GM23248 (cell line): ENCODE data around the gene VSX1. TPM values are rescaled to one million over a fixed set of nuclear protein-coding genes. Genes with fewer than 3 reads are reported as not detected.

Experiments used
- DNase-seq: peaks from one replicate; pipeline ENCODE4 v3.0.0-alpha.2; 2015
- H2AFZ ChIP-seq: fragments of 200-600 bp; sonication (generic); 2 replicates; pipeline ENCODE4 v1.6.1; 2016; ENCODE audit warnings: antibody characterized with exemption
- H3F3A ChIP-seq: fragments of 200-600 bp; sonication (generic); 2 replicates; pipeline ENCODE4 v1.6.1; 2016; ENCODE audit warnings: mild to moderate bottlenecking, antibody characterized with exemption, mixed run types; ENCODE audit not compliant: insufficient read depth
- H3K27ac ChIP-seq: fragments of 200-600 bp; sonication (generic); 2 replicates; pipeline ENCODE4 v1.5.1; 2016; ENCODE audit warnings: mild to moderate bottlenecking
- H3K27me3 ChIP-seq: fragments of 200-600 bp; sonication (generic); replicated peaks from 2 replicates; pipeline ENCODE4 v1.6.1; 2016; ENCODE audit warnings: mild to moderate bottlenecking; ENCODE audit not compliant: insufficient read depth
- H3K36me3 ChIP-seq: fragments of 200-600 bp; sonication (generic); 2 replicates; pipeline ENCODE4 v1.6.1; 2016; ENCODE audit warnings: low read depth, mild to moderate bottlenecking
- H3K4me1 ChIP-seq: fragments of 200-600 bp; sonication (generic); 2 replicates; pipeline ENCODE4 v1.6.1; 2016; ENCODE audit warnings: mild to moderate bottlenecking; ENCODE audit not compliant: insufficient read depth
- H3K4me2 ChIP-seq: fragments of 200-600 bp; sonication (generic); one replicate; pipeline ENCODE4 v1.6.1; 2016; ENCODE audit warnings: mild to moderate bottlenecking; ENCODE audit not compliant: unreplicated experiment
- H3K4me3 ChIP-seq: fragments of 200-600 bp; sonication (generic); 2 replicates; pipeline ENCODE4 v1.5.1; 2016; ENCODE audit warnings: mild to moderate bottlenecking
- H3K79me2 ChIP-seq: fragments of 200-600 bp; sonication (generic); 2 replicates; pipeline ENCODE4 v1.6.1; 2016; ENCODE audit warnings: mild to moderate bottlenecking; ENCODE audit not compliant: insufficient read depth
- H3K9ac ChIP-seq: fragments of 200-600 bp; sonication (generic); 2 replicates; pipeline ENCODE4 v1.6.1; 2016; ENCODE audit warnings: mild to moderate bottlenecking
- H3K9me2 ChIP-seq: fragments of 200-600 bp; sonication (generic); 2 replicates; pipeline ENCODE4 v1.6.1; 2016; ENCODE audit warnings: mixed run types, mild to moderate bottlenecking, moderate library complexity; ENCODE audit not compliant: insufficient read depth
- H3K9me3 ChIP-seq: fragments of 200-600 bp; sonication (generic); one replicate; pipeline ENCODE4 v1.6.1; 2017; ENCODE audit warnings: low read depth
- H4K20me1 ChIP-seq: fragments of 200-600 bp; sonication (generic); 2 replicates; pipeline ENCODE4 v1.6.0; 2016; ENCODE audit not compliant: insufficient read depth
- EZH2 ChIP-seq: fragments of 200-600 bp; sonication (generic); IDR thresholded peaks from 2 replicates; pipeline ENCODE4 v1.6.1; 2018; ENCODE audit warnings: antibody characterized with exemption, mild to moderate bottlenecking; ENCODE audit not compliant: insufficient read depth, poor library complexity, severe bottlenecking
- EZH2phosphoT487 ChIP-seq: fragments of 200-600 bp; sonication (generic); IDR thresholded peaks from 2 replicates; pipeline ENCODE4 v1.6.1; 2018; ENCODE audit warnings: antibody characterized with exemption, moderate library complexity, mild to moderate bottlenecking, low read depth; ENCODE audit not compliant: insufficient read depth
- WGBS, 2 experiments: methylation state at CpG; one replicate each; pipeline ENCODE4 v1.1.6; 2015 to 2017; ENCODE audit warnings: low lambda C conversion rate in 2 of 2, low coverage in 1 of 2; ENCODE audit errors: missing lambda C conversion rate in 2 of 2; 5-methylcytosine and 5-hydroxymethylcytosine counted together
- in situ Hi-C: fragments of 300-500 bp; cut with MboI; formaldehyde crosslinking; loops from 2 replicates; pipeline ENCODE4 v1.15.0; 2020
- polyA plus RNA-seq: library from polyadenylated mRNA; unstranded; fragments of >200 nt; fragmentation: Nextera tagmentation; extraction: Ambion mirVana; gene quantifications from 2 replicates; pipeline ENCODE4 v1.2.1, GENCODE V29; 2016
- total RNA-seq: library from RNA; depleted of rRNA; stranded (reverse); fragments of >200 nt; shearing (Covaris generic); gene quantifications from 2 replicates; pipeline ENCODE4 v1.2.3, GENCODE V29; 2014; rRNA removed

The VSX1 gene
- total and polyA plus RNA-seq, 2 experiments from 2014 or later: not detected

DNA sequence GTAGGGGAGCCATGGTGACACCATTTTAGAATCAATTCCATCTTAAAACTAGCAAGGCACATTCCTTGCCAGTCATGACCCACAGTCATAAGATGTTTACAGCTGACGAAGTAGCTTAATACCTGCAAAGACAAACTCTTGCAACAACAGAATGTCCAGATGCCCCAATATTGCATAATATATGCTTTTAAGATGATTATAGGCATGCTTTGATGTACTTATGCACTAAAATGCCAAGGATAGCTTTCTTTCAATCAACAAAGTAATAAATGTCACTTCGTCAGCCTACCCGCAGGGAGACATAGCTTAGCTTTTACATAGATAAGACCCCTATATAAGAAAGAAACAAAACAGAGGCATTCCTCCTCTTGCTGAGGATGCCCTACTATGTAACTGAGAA lies 50.7 kb downstream of the VSX1 start:
- H3F3A ChIP-seq: no peaks in the 10 kb centered on the region
- H4K20me1 ChIP-seq: no peaks in the 10 kb centered on the region
- 68% methylated on average over 3 of the region's 3 CpGs for WGBS, 2 experiments
- no peak overlapping the region for H3K4me2 ChIP-seq
- H3K9ac ChIP-seq: no peak overlapping the region
- H3K4me1 ChIP-seq: no peaks in the 10 kb centered on the region
- H3K79me2 ChIP-seq: no peaks in the 10 kb centered on the region
- H3K4me3 ChIP-seq: no peak overlapping the region
- in situ Hi-C loops: no loop called here
- H3K27ac ChIP-seq: no peak overlapping the region
- H3K27me3 ChIP-seq: no peaks in the 10 kb centered on the region
- H2AFZ ChIP-seq: no peak overlapping the region
- DNase-seq: no peak
- no peaks in the 10 kb centered on the region for H3K36me3 ChIP-seq
- H3K9me3 ChIP-seq: no peaks in the 10 kb centered on the region
- H3K9me2 ChIP-seq: no peaks in the 10 kb centered on the region
- TF ChIP-seq EZH2: no peak
- no peak for TF ChIP-seq EZH2phosphoT487

DNA sequence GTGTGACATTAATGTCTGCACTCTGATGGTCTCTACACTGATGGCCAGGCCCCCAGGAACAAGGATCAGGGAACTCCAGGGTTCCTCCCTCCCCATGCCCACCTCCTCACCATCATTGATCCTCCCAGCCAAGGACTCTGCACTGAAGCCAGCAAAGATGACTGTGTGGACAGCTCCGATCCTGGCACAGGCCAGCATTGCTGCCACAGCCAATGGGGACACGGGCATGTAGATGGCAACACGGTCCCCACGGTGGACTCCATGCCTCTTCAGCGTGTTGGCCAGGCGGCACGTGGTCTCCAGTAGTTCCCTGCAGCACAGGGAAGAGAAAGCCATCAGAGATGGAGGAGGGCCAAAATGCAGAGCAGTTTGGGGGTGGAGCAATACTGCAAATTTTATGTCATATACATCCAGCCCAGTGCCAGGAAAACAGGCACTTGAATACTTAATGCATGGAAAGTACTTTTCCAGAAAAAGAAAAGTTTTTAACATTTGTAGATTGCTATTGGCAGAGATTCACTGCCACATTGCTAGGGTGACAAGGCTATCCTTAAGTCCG lies 51.2 kb downstream of the VSX1 start:
- Histone ChIP-seq H3K27me3 (no peaks in the 10 kb centered on the region), H3K27ac (no peak overlapping the region), H3K79me2 (no peaks in the 10 kb centered on the region), H4K20me1 (no peaks in the 10 kb centered on the region), H3F3A (no peaks in the 10 kb centered on the region), H3K9me2 (no peaks in the 10 kb centered on the region), H3K4me2 (no peak overlapping the region), H2AFZ (no peak overlapping the region), H3K9me3 (no peaks in the 10 kb centered on the region), H3K4me3 (no peak overlapping the region), H3K4me1 (no peaks in the 10 kb centered on the region), H3K9ac (no peak overlapping the region), H3K36me3 (no peaks in the 10 kb centered on the region)
- no peak for DNase-seq
- TF ChIP-seq EZH2 (no peak), EZH2phosphoT487 (no peak)
- WGBS, 2 experiments: 88% methylated on average over 8 of the region's 8 CpGs
- in situ Hi-C loops: no loop called here

DNA sequence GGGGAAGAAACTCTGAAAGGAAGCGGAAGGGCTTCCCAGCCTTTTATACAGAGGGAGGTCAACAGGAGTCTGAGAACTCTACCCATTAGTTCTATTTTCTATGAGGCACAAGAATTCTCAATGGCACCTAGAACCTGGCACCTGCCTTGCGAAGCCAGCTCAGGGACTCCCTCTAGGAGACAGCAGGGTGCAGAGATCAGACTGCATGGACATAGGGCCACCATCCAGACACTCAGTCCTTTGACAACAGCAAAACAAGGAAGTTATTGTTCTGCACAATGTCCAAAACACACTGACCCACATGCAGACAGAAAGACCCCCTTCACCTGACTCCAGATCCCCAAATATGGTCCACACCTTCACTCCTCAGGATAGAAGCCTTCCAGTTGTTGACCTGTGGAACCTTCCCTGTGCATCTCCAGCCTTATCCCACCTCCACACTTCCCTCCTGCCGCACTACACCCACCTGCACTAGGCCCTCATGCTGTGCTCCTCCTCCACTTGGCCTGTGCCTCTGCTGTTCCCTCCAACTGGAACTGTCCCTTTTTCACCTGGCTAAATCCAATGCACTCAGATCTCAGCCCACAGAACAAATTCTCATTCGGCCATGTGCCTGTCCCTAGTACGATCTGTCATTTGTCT lies 51.8 kb downstream of the VSX1 start:
- in situ Hi-C loops: no loop called here
- H3K36me3 ChIP-seq: no peaks in the 10 kb centered on the region
- H3K27me3 ChIP-seq: no peaks in the 10 kb centered on the region

DNA sequence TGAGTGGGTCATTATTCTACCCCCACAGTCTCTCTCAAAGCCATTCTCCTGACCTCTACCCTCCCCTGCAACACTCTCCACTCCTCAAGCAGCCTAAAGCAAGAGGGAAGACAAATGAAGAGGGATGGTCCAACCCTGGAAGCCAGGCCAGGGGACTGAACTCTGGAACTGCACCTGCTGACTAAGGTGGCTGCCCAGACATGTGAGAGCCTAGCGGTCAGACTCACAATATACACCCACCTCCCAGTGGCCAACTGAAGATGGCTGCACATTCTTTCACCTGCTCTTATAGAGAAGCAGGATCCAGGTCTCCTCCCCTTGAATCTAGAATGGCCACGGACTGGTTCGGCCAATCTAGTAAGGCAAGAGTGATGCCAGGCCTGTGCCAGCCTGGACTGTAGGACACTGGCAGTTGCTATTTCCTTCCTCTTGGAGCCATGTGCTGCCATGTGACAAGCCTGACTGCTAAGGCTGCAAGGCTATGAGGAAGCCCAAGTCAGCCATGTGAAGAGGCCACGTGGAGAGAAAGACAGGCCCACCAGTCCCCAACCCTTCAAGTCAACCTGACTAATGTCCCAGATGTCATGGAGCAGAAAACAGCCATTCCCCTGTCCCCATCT lies 55.8 kb downstream of the VSX1 start:
- TF ChIP-seq EZH2phosphoT487 (no peak), EZH2 (no peak)
- DNase-seq: no peak
- no peaks in the 10 kb centered on the region for H3K9me3 ChIP-seq
- H3K9me2 ChIP-seq: no peaks in the 10 kb centered on the region
- H3F3A ChIP-seq: no peaks in the 10 kb centered on the region
- no peak overlapping the region for H2AFZ ChIP-seq
- H3K4me1 ChIP-seq: no peaks in the 10 kb centered on the region
- in situ Hi-C loops: no loop called here
- no peak overlapping the region for H3K9ac ChIP-seq
- no peaks in the 10 kb centered on the region for H4K20me1 ChIP-seq
- H3K36me3 ChIP-seq: no peaks in the 10 kb centered on the region
- H3K4me2 ChIP-seq: no peak overlapping the region
- WGBS, 2 experiments: 90 to 93% methylated on average over 4 of the region's 4 CpGs
- H3K27me3 ChIP-seq: no peaks in the 10 kb centered on the region
- no peak overlapping the region for H3K4me3 ChIP-seq
- H3K79me2 ChIP-seq: no peaks in the 10 kb centered on the region
- H3K27ac ChIP-seq: no peak overlapping the region

More for the DNA sequence above, 51.8 kb downstream of the VSX1 start:
- Histone ChIP-seq H3K79me2 (no peaks in the 10 kb centered on the region), H3K27ac (no peak overlapping the region), H4K20me1 (no peaks in the 10 kb centered on the region), H2AFZ (no peak overlapping the region), H3K4me1 (no peaks in the 10 kb centered on the region), H3F3A (no peaks in the 10 kb centered on the region), H3K9me3 (no peaks in the 10 kb centered on the region), H3K4me2 (no peak overlapping the region), H3K9me2 (no peaks in the 10 kb centered on the region), H3K4me3 (no peak overlapping the region), H3K9ac (no peak overlapping the region)
- TF ChIP-seq EZH2 (no peak), EZH2phosphoT487 (no peak)
- no peak for DNase-seq
- 96 to 99% methylated on average over 5 of the region's 5 CpGs for WGBS, 2 experiments

Other genes with a start within 250 kb of the VSX1 start
- gene CST7, start 132.9 kb downstream of the VSX1 start, total RNA-seq: not detected in 2 replicates
- gene CST7, start 132.9 kb downstream of the VSX1 start, polyA plus RNA-seq: not detected in 2 replicates
- gene APMAP, start 89.4 kb downstream of the VSX1 start, total RNA-seq: 109 and 129 TPM in 2 replicates
- gene APMAP, start 89.4 kb downstream of the VSX1 start, polyA plus RNA-seq: 123 and 129 TPM in 2 replicates
- under 0.01 and 1.1 TPM in 2 replicates for gene ACSS1, start 24.0 kb downstream of the VSX1 start, total RNA-seq
- 0.61 and 0.94 TPM in 2 replicates for gene ACSS1, start 24.0 kb downstream of the VSX1 start, polyA plus RNA-seq
- 46.4 and 50.4 TPM in 2 replicates for gene ENTPD6, start 113.6 kb upstream of the VSX1 start, total RNA-seq
- 32.9 and 36.0 TPM in 2 replicates for gene ENTPD6, start 113.6 kb upstream of the VSX1 start, polyA plus RNA-seq
- gene PYGB, start 165.9 kb upstream of the VSX1 start, total RNA-seq: 116 and 123 TPM in 2 replicates
- gene PYGB, start 165.9 kb upstream of the VSX1 start, polyA plus RNA-seq: 74.1 and 78.3 TPM in 2 replicates